Stimulated activated CD4-positive, alpha-beta T cell treated with anti-CD3 and anti-CD28 coated beads, Interleukin-15, amount 100 ng/mL, for 24 hours (primary cell): ENCODE results near the gene EXOC6B.
"Not testable (repeated sequence)": the region's sequence is repeated elsewhere in the genome, so short reads cannot be mapped to it uniquely, and the experiment has no call there.

Experiments
- DNase-seq: peaks from one replicate; pipeline ENCODE4 v3.0.0-alpha.2; 2020

EXOC6B gene

GRCh38 chr2:72583836-72584235, 242.0 kb downstream of the EXOC6B start:
- DNase-seq: not testable (repeated sequence)

GRCh38 chr2:72583376-72583775, 242.5 kb downstream of the EXOC6B start:
- DNase-seq: no peak

- DNase-seq: no peak
Observed at GRCh38 chr2:72581560-72582181, 244.2 kb downstream of the EXOC6B start.

- DNase-seq: no peak
Observed at GRCh38 chr2:72579591-72580180, 246.1 kb downstream of the EXOC6B start.

- no peak for DNase-seq
Observed at GRCh38 chr2:72576861-72577260, 249.0 kb downstream of the EXOC6B start.

- no peak for DNase-seq
Observed at GRCh38 chr2:72576459-72576858, 249.4 kb downstream of the EXOC6B start.

- DNase-seq: no peak
Observed at GRCh38 chr2:72574886-72575285, 250.9 kb downstream of the EXOC6B start.

- DNase-seq: no peak
Observed at GRCh38 chr2:72573232-72573631, 252.6 kb downstream of the EXOC6B start.

GRCh38 chr2:72572501-72572900, 253.3 kb downstream of the EXOC6B start:
- DNase-seq: no peak

- no peak for DNase-seq
Observed at GRCh38 chr2:72570413-72570812, 255.4 kb downstream of the EXOC6B start.

- DNase-seq: no peak
Observed at GRCh38 chr2:72562451-72563153, 263.2 kb downstream of the EXOC6B start.

GRCh38 chr2:72561621-72562318, 264.1 kb downstream of the EXOC6B start:
- no peak for DNase-seq

GRCh38 chr2:72555943-72556342, 269.9 kb downstream of the EXOC6B start:
- no peak for DNase-seq

GRCh38 chr2:72555363-72555762, 270.5 kb downstream of the EXOC6B start:
- not testable (repeated sequence) for DNase-seq

GRCh38 chr2:72554910-72555309, 270.9 kb downstream of the EXOC6B start:
- not testable (repeated sequence) for DNase-seq

- DNase-seq: no peak
Observed at GRCh38 chr2:72554381-72554780, 271.5 kb downstream of the EXOC6B start.

GRCh38 chr2:72548081-72548764, 277.6 kb downstream of the EXOC6B start:
- no peak for DNase-seq

- DNase-seq: no peak
Observed at GRCh38 chr2:72545790-72546189, 280.0 kb downstream of the EXOC6B start.

- DNase-seq: no peak
Observed at GRCh38 chr2:72544554-72544953, 281.3 kb downstream of the EXOC6B start.

GRCh38 chr2:72543497-72544216, 282.2 kb downstream of the EXOC6B start:
- no peak for DNase-seq

GRCh38 chr2:72539071-72539552, 286.7 kb downstream of the EXOC6B start:
- DNase-seq: no peak

- no peak for DNase-seq
Observed at GRCh38 chr2:72538486-72538885, 287.3 kb downstream of the EXOC6B start.
